GM19467 (cell line): ENCODE data around the gene CIAPIN1.
"Not testable (repeated sequence)": the region's sequence is repeated elsewhere in the genome, so short reads cannot be mapped to it uniquely, and the experiment has no call there.

Experiments used
- ATAC-seq: cut with Tn5 transposase; IDR thresholded peaks from one replicate; pipeline ENCODE4 v1.9.1; 2021; ENCODE audit warnings: mild to moderate bottlenecking, moderate library complexity; ENCODE audit not compliant: unreplicated experiment

CIAPIN1 gene

GRCh38 chr16:57409065-57409464 lies 38.1 kb downstream of the CIAPIN1 start:
- ATAC-seq: no peak

- no peak for ATAC-seq
These were observed 39.4 kb downstream of the CIAPIN1 start for GRCh38 chr16:57407521-57408353.

GRCh38 chr16:57406881-57407280 lies 40.3 kb downstream of the CIAPIN1 start:
- no peak for ATAC-seq

- no peak for ATAC-seq
These were observed 42.1 kb downstream of the CIAPIN1 start for GRCh38 chr16:57405097-57405496.

- ATAC-seq: no peak
These were observed 43.0 kb downstream of the CIAPIN1 start, which contains the start of gene CCL17 for GRCh38 chr16:57403965-57404817. Gene CCL17 (plus strand): TSS chr16:57404767. CDS start chr16:57413933, 9,166 bp downstream.

- no peak for ATAC-seq
These were observed 45.1 kb downstream of the CIAPIN1 start for GRCh38 chr16:57401943-57402640.

GRCh38 chr16:57397493-57397892 lies 49.7 kb downstream of the CIAPIN1 start:
- ATAC-seq: not testable (repeated sequence)

GRCh38 chr16:57396786-57397185 lies 50.4 kb downstream of the CIAPIN1 start:
- ATAC-seq: no peak

GRCh38 chr16:57395026-57395425 lies 52.2 kb downstream of the CIAPIN1 start:
- ATAC-seq: no peak

- ATAC-seq: no peak
These were observed 52.7 kb downstream of the CIAPIN1 start for GRCh38 chr16:57394444-57394843.

GRCh38 chr16:57392694-57393093 lies 54.5 kb downstream of the CIAPIN1 start:
- ATAC-seq: no peak

- no peak for ATAC-seq
These were observed 55.5 kb downstream of the CIAPIN1 start for GRCh38 chr16:57391708-57392107.

GRCh38 chr16:57391300-57391699 lies 55.9 kb downstream of the CIAPIN1 start:
- ATAC-seq: no peak

GRCh38 chr16:57390636-57391295 lies 56.4 kb downstream of the CIAPIN1 start:
- no peak for ATAC-seq

- ATAC-seq: no peak
These were observed 58.1 kb downstream of the CIAPIN1 start for GRCh38 chr16:57389087-57389468.

- no peak for ATAC-seq
These were observed 58.7 kb downstream of the CIAPIN1 start for GRCh38 chr16:57388359-57389086.

GRCh38 chr16:57387598-57388354 lies 59.4 kb downstream of the CIAPIN1 start:
- ATAC-seq: no peak

GRCh38 chr16:57386381-57386951 lies 60.7 kb downstream of the CIAPIN1 start:
- no peak for ATAC-seq

GRCh38 chr16:57385083-57385482 lies 62.1 kb downstream of the CIAPIN1 start:
- ATAC-seq: no peak
